GM12872 (cell line): ENCODE measurements around the gene PSD.

ENCODE experiments used
- CTCF ChIP-seq: IDR thresholded peaks from 3 replicates; pipeline ENCODE4 v1.5.1; 2011; ENCODE audit warnings: low read depth, mild to moderate bottlenecking, low read length, moderate library complexity; ENCODE audit not compliant: insufficient read depth

The PSD gene

GRCh38 chr10:102381983-102382382 lies 36.6 kb downstream of the PSD start:
- TF ChIP-seq CTCF: no peak

DNA sequence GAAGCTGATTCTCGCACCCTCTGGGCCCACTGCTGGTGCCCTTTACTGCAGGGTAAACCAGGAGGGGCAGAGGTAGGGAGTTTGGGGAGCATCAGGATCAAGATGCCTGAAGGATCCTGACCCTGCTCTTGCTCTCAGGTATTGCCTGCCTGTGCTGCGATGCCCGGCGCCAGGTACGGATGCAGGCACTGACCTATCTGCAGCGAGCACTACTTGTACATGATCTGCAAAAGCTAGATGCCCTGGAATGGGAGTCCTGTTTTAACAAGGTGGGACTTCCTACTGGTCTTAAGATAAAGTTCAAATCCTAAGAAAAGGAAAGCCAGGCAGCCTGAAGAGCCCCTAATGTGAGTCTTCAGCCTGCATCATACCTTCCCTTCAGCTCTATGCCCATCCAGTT lies 39.2 kb downstream of the PSD start:
- TF ChIP-seq CTCF: no peak

GRCh38 chr10:102376901-102377300 lies 41.7 kb downstream of the PSD start:
- TF ChIP-seq CTCF: no peak

DNA sequence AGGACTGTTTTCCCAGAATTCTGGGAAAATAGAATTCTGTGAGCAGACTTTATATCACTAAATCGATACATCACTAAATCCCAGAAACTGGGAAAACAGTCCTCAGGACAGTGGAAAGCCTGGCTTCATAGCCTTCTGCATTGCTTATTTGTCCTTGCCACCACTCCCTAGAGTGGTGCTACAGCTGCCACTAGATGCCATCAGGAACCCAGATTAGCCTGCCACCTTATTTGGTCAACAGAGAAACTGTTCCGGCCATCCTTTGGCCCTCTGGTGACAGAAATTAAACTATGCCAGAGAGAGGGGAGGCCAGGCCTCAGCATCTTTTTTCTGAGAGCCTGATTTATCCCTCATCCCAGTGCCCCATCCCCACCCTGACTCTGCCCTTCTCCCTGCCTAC lies 42.7 kb downstream of the PSD start:
- no peak for TF ChIP-seq CTCF

DNA sequence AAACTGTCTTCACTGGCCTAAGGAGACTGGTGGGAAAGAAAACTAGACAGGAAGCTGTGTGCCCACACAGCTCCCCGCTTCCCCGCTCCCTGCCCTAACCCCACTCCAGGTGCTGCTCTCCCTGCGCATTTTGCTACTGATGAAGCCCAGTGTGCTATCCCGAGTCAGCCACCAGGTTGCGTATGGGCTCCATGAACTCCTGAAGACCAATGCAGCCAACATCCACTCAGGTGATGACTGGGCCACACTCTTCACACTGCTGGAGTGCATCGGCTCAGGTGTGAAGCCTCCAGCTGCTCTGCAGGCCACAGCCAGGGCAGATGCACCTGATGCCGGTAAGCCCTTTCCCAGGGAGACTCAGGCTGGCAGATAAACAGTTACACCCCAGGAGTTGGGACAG lies 43.3 kb downstream of the PSD start:
- no peak for TF ChIP-seq CTCF

- no peak for TF ChIP-seq CTCF
Observed at GRCh38 chr10:102371295-102371694, 47.3 kb downstream of the PSD start.

DNA sequence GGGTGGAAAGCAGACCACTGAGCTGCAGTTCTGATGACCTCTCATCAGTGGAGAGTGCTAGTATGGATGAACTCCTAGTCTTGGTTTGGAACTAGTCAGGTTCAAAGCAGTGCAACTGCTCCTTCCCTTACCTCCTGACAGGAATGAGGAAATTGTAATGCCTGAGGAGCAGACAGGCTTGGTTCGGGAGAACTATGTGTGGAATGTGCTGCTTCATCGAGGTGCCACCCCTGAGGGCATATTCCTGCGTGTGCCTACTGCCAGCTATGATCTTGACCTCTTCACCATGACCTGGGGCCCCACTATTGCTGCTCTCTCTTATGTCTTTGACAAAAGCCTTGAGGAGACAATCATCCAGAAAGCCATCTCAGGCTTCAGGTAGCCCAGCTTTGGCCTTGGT lies 50.5 kb downstream of the PSD start:
- no peak for TF ChIP-seq CTCF

DNA sequence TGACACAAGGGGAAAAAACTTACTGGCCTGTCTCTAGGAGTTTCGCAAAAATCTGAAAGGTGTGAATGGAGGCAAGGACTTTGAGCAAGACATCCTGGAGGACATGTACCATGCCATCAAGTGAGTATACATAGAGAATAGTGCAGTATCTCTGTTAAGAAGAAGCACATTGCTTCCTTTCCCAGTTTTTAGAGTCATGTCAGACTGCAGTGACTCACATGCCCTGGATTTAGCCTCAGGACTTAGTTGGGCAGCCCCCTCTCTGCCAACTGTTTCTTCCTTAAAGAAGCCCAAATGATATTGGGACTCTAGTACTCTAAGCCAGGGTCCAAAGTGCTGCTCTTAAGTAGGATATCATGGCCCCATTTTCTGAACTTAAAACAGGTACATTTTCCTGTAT lies 51.1 kb downstream of the PSD start:
- no peak for TF ChIP-seq CTCF
